Stimulated activated CD8-positive, alpha-beta memory T cell treated with anti-CD3 and anti-CD28 coated beads, Interleukin-15, amount 100 ng/mL, for 1 hour (primary cell): ENCODE results near the gene USP7.
"Not testable (repeated sequence)": the region's sequence is repeated elsewhere in the genome, so short reads cannot be mapped to it uniquely, and the experiment has no call there.

Experiments
- DNase-seq: peaks from one replicate; pipeline ENCODE4 v3.0.0-alpha.2; 2020; ENCODE audit warnings: low read depth

The USP7 gene

GRCh38 chr16:8972843-8973586, 9.3 kb upstream of the USP7 start:
- DNase-seq: no peak

GRCh38 chr16:8971416-8971815, 7.7 kb upstream of the USP7 start:
- DNase-seq: no peak

- DNase-seq: not testable (repeated sequence)
Observed at GRCh38 chr16:8969202-8969897, 5.6 kb upstream of the USP7 start.

GRCh38 chr16:8968054-8968453, 4.3 kb upstream of the USP7 start:
- DNase-seq: not testable (repeated sequence)

GRCh38 chr16:8967132-8967821, 3.6 kb upstream of the USP7 start:
- no peak for DNase-seq

GRCh38 chr16:8966817-8967131, 3.1 kb upstream of the USP7 start:
- DNase-seq: no peak

- DNase-seq: no peak
Observed at GRCh38 chr16:8964462-8964861, 756 bp upstream of the USP7 start.

GRCh38 chr16:8963010-8963820, 491 bp downstream of the USP7 start:
- DNase-seq: no peak

GRCh38 chr16:8962393-8963009, 1.2 kb downstream of the USP7 start:
- DNase-seq: no peak

- DNase-seq: no peak
Observed at GRCh38 chr16:8961811-8962390, 1.8 kb downstream of the USP7 start.

- no peak for DNase-seq
Observed at GRCh38 chr16:8960788-8961109, 3.0 kb downstream of the USP7 start.

GRCh38 chr16:8959921-8960787, 3.6 kb downstream of the USP7 start:
- no peak for DNase-seq

GRCh38 chr16:8958344-8959167, 5.2 kb downstream of the USP7 start:
- DNase-seq: no peak

- no peak for DNase-seq
Observed at GRCh38 chr16:8957509-8958157, 6.1 kb downstream of the USP7 start.

- no peak for DNase-seq
Observed at GRCh38 chr16:8957063-8957397, 6.7 kb downstream of the USP7 start.

GRCh38 chr16:8956265-8957062, 7.2 kb downstream of the USP7 start:
- DNase-seq: no peak

- DNase-seq: no peak
Observed at GRCh38 chr16:8955828-8956227, 7.9 kb downstream of the USP7 start.

- no peak for DNase-seq
Observed at GRCh38 chr16:8953064-8953463, 10.6 kb downstream of the USP7 start.
